Measurements from ENCODE around the gene ATR.

GRCh38 chr3:142563496-142563997, 15.0 kb downstream of the ATR start:
- no peak for TF ChIP-seq CTCF (conservative IDR thresholded peaks at IDR 0.05; ENCODE audit: low read depth, low read length)
- no peak for TF ChIP-seq POLR2A (IDR thresholded peaks at IDR 0.05; ENCODE audit: low read depth, low read length)
- TF ChIP-seq MAFK (IDR thresholded peaks at IDR 0.05; ENCODE audit: low read depth, low read length), result no peak
- no peak for TF ChIP-seq MXI1 (IDR thresholded peaks at IDR 0.05; ENCODE audit: borderline replicate concordance, low read depth, low read length)
- TF ChIP-seq RAD21 (IDR thresholded peaks at IDR 0.05; ENCODE audit: low read length), result no peak
- TF ChIP-seq CHD1 (IDR thresholded peaks at IDR 0.05; ENCODE audit: low read depth, low read length), result no peak
- no peak for TF ChIP-seq ELK1 (IDR thresholded peaks at IDR 0.05; ENCODE audit: borderline replicate concordance, low read depth, low read length)
- TF ChIP-seq SMC3 (IDR thresholded peaks at IDR 0.05; ENCODE audit: low read depth, low read length), result no peak
- no peak for TF ChIP-seq NFE2L2 (IDR thresholded peaks at IDR 0.05; ENCODE audit: low read depth, low read length)
- no peak for TF ChIP-seq USF2 (IDR thresholded peaks at IDR 0.05; ENCODE audit: low read depth, low read length)
- no peak for TF ChIP-seq RFX5 (IDR thresholded peaks at IDR 0.05; ENCODE audit: low read depth, low read length)
- TF ChIP-seq CEBPB (IDR thresholded peaks at IDR 0.05; ENCODE audit: low read depth, low read length), result no peak
- TF ChIP-seq MAZ (IDR thresholded peaks at IDR 0.05; ENCODE audit: borderline replicate concordance, low read depth, low read length), result no peak
- no peak for TF ChIP-seq BHLHE40 (IDR thresholded peaks at IDR 0.05; ENCODE audit: low read depth, low read length)
